K562 (cell line): ENCODE data around the gene YARS1. TPM values are rescaled to one million over a fixed set of nuclear protein-coding genes. Genes with fewer than 3 reads are reported as not detected.

Experiments
- ATAC-seq: fragments of 200-7000 bp; cut with Tn5 transposase; 3 replicates; pipeline ENCODE4 v1.9.1; 2020; ENCODE audit warnings: moderate library complexity
- BruUV-seq: library from RNA; stranded (reverse); fragments of 400-500 nt; replicated peaks from 2 replicates; lab custom pipeline; 2021; lab: Mats Ljungman, UMichigan
- CTCF ChIA-PET: fragments of 300-600 bp; formaldehyde crosslinking; extraction: SDS; loops from one replicate; lab custom pipeline; 2021; ENCODE audit warnings: low intra/inter-chr PET ratio; lab: Yijun Ruan, JAX
- POLR2A ChIA-PET: fragments of 300-600, 350-650 bp; sonication (Branson Sonifier 250); formaldehyde crosslinking; extraction: SDS; loops from one replicate; lab custom pipeline; 2021; ENCODE audit warnings: antibody characterized with exemption, inconsistent platforms; lab: Yijun Ruan, JAX
- DNase-seq, 4 experiments: peaks; one replicate each; pipeline versions ENCODE4 v3.0.0 to v3.0.0-alpha.2; 2011 to 2018; ENCODE audit warnings: low spot score in 3 of 4, mixed read lengths in 3 of 4; ENCODE audit errors: extremely low read depth in 1 of 4
- FAIRE-seq: peaks from 2 replicates; lab custom pipeline; 2011; peaks lifted over from hg19 to GRCh38; lab: Jason Lieb, UNC
- H2AFZ ChIP-seq: 2 replicates; pipeline ENCODE4 v1.6.0; 2011; ENCODE audit warnings: low read depth, low read length, control low read depth, inconsistent platforms
- H3K27ac ChIP-seq: fragments of 200-600 bp; 3 replicates; pipeline ENCODE4 v1.8.0; 2011; ENCODE audit warnings: low read depth, mild to moderate bottlenecking, control low read depth, inconsistent platforms, low read length, moderate library complexity, mixed read lengths; ENCODE audit errors: extremely low read depth
- H3K27me3 ChIP-seq, 2 experiments: fragments of 300-600 bp in 1 of 2; 2 replicates in 1 of 2; 3 replicates in 1 of 2; pipeline versions ENCODE4 v1.6.0 to v1.8.0; 2011; ENCODE audit warnings: inconsistent platforms in 2 of 2, low read length in 2 of 2, mild to moderate bottlenecking in 1 of 2, mixed read lengths in 1 of 2, moderate library complexity in 1 of 2; ENCODE audit not compliant: control insufficient read depth in 2 of 2, insufficient read depth in 2 of 2
- H3K36me3 ChIP-seq: fragments of 300-600 bp; 3 replicates; pipeline ENCODE4 v1.8.0; 2011; ENCODE audit warnings: mild to moderate bottlenecking, low read length, inconsistent platforms; ENCODE audit not compliant: control insufficient read depth, insufficient read depth
- H3K4me1 ChIP-seq, 2 experiments: fragments of 200-600 bp in 1 of 2; replicated peaks in 1 of 2; 2 replicates in 1 of 2; 3 replicates in 1 of 2; pipeline versions ENCODE4 v1.5.1 to v1.8.0; 2011; ENCODE audit warnings: inconsistent platforms in 2 of 2, low read length in 2 of 2, mild to moderate bottlenecking in 1 of 2, mixed read lengths in 1 of 2, moderate library complexity in 1 of 2; ENCODE audit not compliant: control insufficient read depth in 2 of 2, insufficient read depth in 2 of 2
- H3K4me2 ChIP-seq: 2 replicates; pipeline ENCODE4 v1.6.1; 2011; ENCODE audit warnings: low read length, control low read depth, inconsistent platforms, mixed read lengths; ENCODE audit not compliant: insufficient read depth
- H3K4me3 ChIP-seq: fragments of 200-600 bp; sonication (generic), shearing (Covaris generic); 2 replicates; pipeline ENCODE4 v1.5.1; 2016; ENCODE audit warnings: control low read depth, inconsistent platforms
- H3K79me2 ChIP-seq: fragments of 200-600 bp; 3 replicates; pipeline ENCODE4 v1.8.0; 2011; ENCODE audit warnings: low read length, inconsistent platforms; ENCODE audit not compliant: control insufficient read depth, insufficient read depth
- H3K9ac ChIP-seq, 2 experiments: 2 replicates each; pipeline versions ENCODE4 v1.6.0 to v1.6.1; 2011; ENCODE audit warnings: low read depth in 2 of 2, low read length in 2 of 2, control low read depth in 1 of 2, inconsistent platforms in 1 of 2, mild to moderate bottlenecking in 1 of 2, mixed read lengths in 1 of 2; ENCODE audit not compliant: insufficient read depth in 1 of 2
- H3K9me1 ChIP-seq: one replicate; pipeline ENCODE4 v1.6.0; 2011; ENCODE audit warnings: inconsistent platforms, mild to moderate bottlenecking, low read length, moderate library complexity; ENCODE audit not compliant: control insufficient read depth, insufficient read depth
- H3K9me3 ChIP-seq: replicated peaks from 2 replicates; pipeline ENCODE4 v1.5.1; 2011; ENCODE audit warnings: low read depth, low read length, inconsistent platforms; ENCODE audit not compliant: control insufficient read depth, insufficient read depth
- H4K20me1 ChIP-seq: replicated peaks from 2 replicates; pipeline ENCODE4 v1.6.1; 2011; ENCODE audit warnings: low read length, inconsistent platforms, mixed read lengths; ENCODE audit not compliant: control insufficient read depth, insufficient read depth
- CEBPZ ChIP-seq: fragments of 150-350 bp; IDR thresholded peaks from 2 replicates; pipeline ENCODE4 v1.6.1; 2014; ENCODE audit warnings: low read depth, mild to moderate bottlenecking, low read length, borderline replicate concordance
- CUX1 ChIP-seq: fragments of 200-800 bp; sonication (Bioruptor generic); IDR thresholded peaks from 2 replicates; pipeline ENCODE4 v1.6.1; 2016; ENCODE audit warnings: missing genetic modification characterization, missing compliant biosample characterization
- HCFC1 ChIP-seq: IDR thresholded peaks from 2 replicates; pipeline ENCODE4 v1.6.1; 2012; ENCODE audit warnings: low read depth, low read length, improper control_type of control experiment
- KLF6 ChIP-seq: fragments of 250-450 bp; sonication (Bioruptor Pico); IDR thresholded peaks from 2 replicates; pipeline ENCODE4 v1.4.0; 2020; ENCODE audit warnings: mild to moderate bottlenecking, moderate library complexity, borderline replicate concordance
- TAF15 ChIP-seq: fragments of 200-400 bp; formaldehyde crosslinking; IDR thresholded peaks from 2 replicates; pipeline ENCODE4 v1.6.1; 2017; ENCODE audit warnings: mild to moderate bottlenecking, low read depth, low read length, moderate library complexity
- TAL1 ChIP-seq: fragments of 450-650 bp; IDR thresholded peaks from 2 replicates; pipeline ENCODE4 v1.6.1; 2016; ENCODE audit warnings: mild to moderate bottlenecking
- TEAD2 ChIP-seq: fragments of 450-650 bp; IDR thresholded peaks from 2 replicates; pipeline ENCODE4 v1.6.1; 2016; ENCODE audit warnings: missing genetic modification characterization, control low read depth, missing compliant biosample characterization
- ZNF23 ChIP-seq: fragments of 250-450 bp; sonication (Bioruptor Pico); IDR thresholded peaks from 2 replicates; pipeline ENCODE4 v1.4.0; 2020; ENCODE audit warnings: mild to moderate bottlenecking
- ZNF239 ChIP-seq: fragments of 250-450 bp; sonication (Bioruptor Pico); IDR thresholded peaks from 2 replicates; pipeline ENCODE4 v1.4.0; 2020; ENCODE audit warnings: mild to moderate bottlenecking
- ZNF75A ChIP-seq: fragments of 450-650 bp; formaldehyde crosslinking; IDR thresholded peaks from 2 replicates; pipeline ENCODE4 v1.4.0; 2020; ENCODE audit warnings: mild to moderate bottlenecking
- WGBS: fragments of 100-300 bp; shearing (Covaris generic); methylation state at CpG from one replicate; pipeline ENCODE4 v1.1.6; 2016; ENCODE audit warnings: low coverage, mixed read lengths; ENCODE audit not compliant: insufficient coverage; ENCODE audit errors: missing lambda C conversion rate; 5-methylcytosine and 5-hydroxymethylcytosine counted together
- in situ Hi-C: fragments of 300-500 bp; cut with MboI; formaldehyde crosslinking; loops from 4 replicates; pipeline ENCODE4 v1.15.0; 2018; ENCODE audit warnings: inconsistent platforms, mixed read lengths
- intact Hi-C: fragments of 100-400 bp; cut with micrococcal nuclease; formaldehyde crosslinking; loops from 2 replicates; pipeline ENCODE4 v1.14.2; 2022
- polyA plus RNA-seq, 8 experiments: library from polyadenylated mRNA; depleted of rRNA in 4 of 8; stranded (reverse) in 5 of 8; unstranded in 3 of 8; fragments of >200 nt; fragmentation: Nextera tagmentation in 2 of 8; fragmentation: Illumina TruSeq in 1 of 8; extraction: Ambion mirVana in 2 of 8; extraction: Trizol in 1 of 8; gene quantifications; 2 replicates each; pipeline versions ENCODE4 v1.2.1 to v1.2.3, GENCODE V29; 2011 to 2014; ENCODE audit warnings: inconsistent platforms in 1 of 8, missing spikeins in 1 of 8
- total RNA-seq, 7 experiments: library from RNA; depleted of rRNA in 6 of 7; stranded (reverse); fragments of >200 nt in 6 of 7; fragmentation: Illumina TruSeq in 2 of 7; extraction: Trizol in 2 of 7; gene quantifications; 2 replicates each; pipeline versions ENCODE4 v1.2.1 to v1.2.3, GENCODE V29; 2011 to 2021; ENCODE audit warnings: low replicate concordance in 1 of 7
- TF ChIP-seq, protein P1 (sequence below): fragments of 250-450 bp; sonication (Bioruptor Pico); IDR thresholded peaks from 2 replicates; pipeline ENCODE4 v1.8.0; 2021; ENCODE audit warnings: moderate library complexity, mild to moderate bottlenecking, inconsistent platforms

Gene YARS1
- total and polyA plus RNA-seq, 9 of the 15 experiments (the other 6 are each of a cell fraction or from before 2014, with no cell fraction given), result 66.2 to 336 (median 201) TPM

- H3K36me3 ChIP-seq, result peaks cover 32% of the 10 kb centered on the region; the same call in 2 of the 3 replicates
- no peaks in the 10 kb centered on the region for H3K27me3 ChIP-seq
- FAIRE-seq (no peak), DNase-seq (no peak), ATAC-seq (no peak)
- H4K20me1 ChIP-seq, result no peaks in the 10 kb centered on the region
- intact Hi-C loops, result no loop called here
- H3K9me1 ChIP-seq, result no peaks in the 10 kb centered on the region
- H3K9ac ChIP-seq, result no peak overlapping the region
- no TSS peak for BruUV-seq
- no peaks in the 10 kb centered on the region for H3K9me3 ChIP-seq
- in situ Hi-C loops, result no loop called here
- peaks cover 0 to 3% of the 10 kb centered on the region in 2 experiments; a peak in 1 of 5 replicates for H3K4me1 ChIP-seq
- H3K4me2 ChIP-seq, result no peak overlapping the region
- POLR2A ChIA-PET, result interaction anchor here (1.3 to 1.6 kb wide), 2 partner anchors 14 to 88 kb away, joined by 5 to 7 read pairs; no protein-coding TSS in a partner anchor
- H3K27ac ChIP-seq, result no peak overlapping the region
- no peaks in the 10 kb centered on the region for H3K79me2 ChIP-seq
- no peak overlapping the region for H3K4me3 ChIP-seq
- no peak overlapping the region for H2AFZ ChIP-seq
- WGBS, result 67% methylated on average over 1 of the region's 1 CpG
- CTCF ChIA-PET, result no interaction called here
- TF ChIP-seq TAL1 (no peak), CEBPZ (no peak), HCFC1 (no peak), KLF6 (CRISPR knock-in tag) (no peak), CUX1 (CRISPR knock-in tag) (no peak), ZNF23 (CRISPR knock-in tag) (no peak), ZNF239 (CRISPR knock-in tag) (no peak), TAF15 (no peak), ZNF75A (CRISPR knock-in tag) (no peak), TEAD2 (tag) (no peak)
- TF ChIP-seq, protein P1, sequence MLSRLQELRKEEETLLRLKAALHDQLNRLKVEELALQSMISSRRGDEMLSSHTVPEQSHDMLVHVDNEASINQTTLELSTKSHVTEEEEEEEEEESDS (CRISPR knock-in tag), result no peak
Measured at GRCh38 chr1:32863881-32864245, 46.7 kb upstream of the YARS1 start.
